ENCODE data around the gene MGMT.

GRCh38 chr10:129709101-129709500 is 242.1 kb downstream of the MGMT start:
- TF ChIP-seq, protein P1, sequence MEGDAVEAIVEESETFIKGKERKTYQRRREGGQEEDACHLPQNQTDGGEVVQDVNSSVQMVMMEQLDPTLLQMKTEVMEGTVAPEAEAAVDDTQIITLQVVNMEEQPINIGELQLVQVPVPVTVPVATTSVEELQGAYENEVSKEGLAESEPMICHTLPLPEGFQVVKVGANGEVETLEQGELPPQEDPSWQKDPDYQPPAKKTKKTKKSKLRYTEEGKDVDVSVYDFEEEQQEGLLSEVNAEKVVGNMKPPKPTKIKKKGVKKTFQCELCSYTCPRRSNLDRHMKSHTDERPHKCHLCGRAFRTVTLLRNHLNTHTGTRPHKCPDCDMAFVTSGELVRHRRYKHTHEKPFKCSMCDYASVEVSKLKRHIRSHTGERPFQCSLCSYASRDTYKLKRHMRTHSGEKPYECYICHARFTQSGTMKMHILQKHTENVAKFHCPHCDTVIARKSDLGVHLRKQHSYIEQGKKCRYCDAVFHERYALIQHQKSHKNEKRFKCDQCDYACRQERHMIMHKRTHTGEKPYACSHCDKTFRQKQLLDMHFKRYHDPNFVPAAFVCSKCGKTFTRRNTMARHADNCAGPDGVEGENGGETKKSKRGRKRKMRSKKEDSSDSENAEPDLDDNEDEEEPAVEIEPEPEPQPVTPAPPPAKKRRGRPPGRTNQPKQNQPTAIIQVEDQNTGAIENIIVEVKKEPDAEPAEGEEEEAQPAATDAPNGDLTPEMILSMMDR (IDR thresholded peaks at IDR 0.05; ENCODE audit: low read length): no peak
- no peak for TF ChIP-seq EZH2 (IDR thresholded peaks at IDR 0.05; ENCODE audit: borderline replicate concordance, low read length)

All from OCI-LY1 (cell line).